Activated CD8-positive, alpha-beta memory T cell treated with anti-CD3 and anti-CD28 coated beads for 4 hours (primary cell): Measurements from ENCODE around the gene ALX4.
A peak's percentile ranks its signal among the peaks of the same experiment; 100 is the strongest.

Source experiments
- DNase-seq, 2 donors: peaks; one replicate each; pipeline ENCODE4 v3.0.0-alpha.2; 2020; ENCODE audit warnings: low read depth in 2 of 2

Gene ALX4

GRCh38 chr11:44315947-44316658 lies 6.2 kb upstream of the ALX4 start:
- DNase-seq, result no peak

GRCh38 chr11:44314733-44315132 lies 4.8 kb upstream of the ALX4 start:
- no peak for DNase-seq

- DNase-seq, result no peak
Measured at GRCh38 chr11:44313761-44314489, 4.0 kb upstream of the ALX4 start.

GRCh38 chr11:44312876-44313275 lies 2.9 kb upstream of the ALX4 start:
- DNase-seq, result no peak

- DNase-seq, result no peak
Measured at GRCh38 chr11:44311339-44312261, 1.7 kb upstream of the ALX4 start.

- DNase-seq, result no peak
Measured at GRCh38 chr11:44310463-44311272, 729 bp upstream of the ALX4 start.

- no peak for DNase-seq
Measured at GRCh38 chr11:44310206-44310462, 195 bp upstream of the ALX4 start.

- no peak for DNase-seq
Measured at GRCh38 chr11:44308923-44309477, 939 bp downstream of the ALX4 start.

GRCh38 chr11:44308256-44308922 lies 1.6 kb downstream of the ALX4 start:
- no peak for DNase-seq

- no peak for DNase-seq
Measured at GRCh38 chr11:44307340-44308099, 2.4 kb downstream of the ALX4 start.

GRCh38 chr11:44306918-44307244 lies 3.1 kb downstream of the ALX4 start:
- no peak for DNase-seq

- DNase-seq, result no peak
Measured at GRCh38 chr11:44306052-44306917, 3.7 kb downstream of the ALX4 start.

GRCh38 chr11:44305470-44306051 lies 4.4 kb downstream of the ALX4 start:
- peak in 1 of 2 donors; percentile 4 for DNase-seq

GRCh38 chr11:44305026-44305469 lies 4.9 kb downstream of the ALX4 start:
- DNase-seq, result no peak

- DNase-seq, result no peak
Measured at GRCh38 chr11:44304091-44305025, 5.6 kb downstream of the ALX4 start.

GRCh38 chr11:44303401-44303938 lies 6.5 kb downstream of the ALX4 start:
- DNase-seq, result no peak

GRCh38 chr11:44301564-44302271 lies 8.2 kb downstream of the ALX4 start:
- no peak for DNase-seq
